K562 (cell line): ENCODE data around the gene CCDC136. TPM values are rescaled to one million over a fixed set of nuclear protein-coding genes. Genes with fewer than 3 reads are reported as not detected.

Source experiments
- BCOR ChIP-seq: fragments of 450-650 bp; IDR thresholded peaks from 2 replicates; pipeline ENCODE4 v1.6.1; 2016
- HLTF ChIP-seq: fragments of 450-650 bp; IDR thresholded peaks from 2 replicates; pipeline ENCODE4 v1.6.1; 2016
- OTX1 ChIP-seq: fragments of 450-650 bp; formaldehyde crosslinking; IDR thresholded peaks from 2 replicates; pipeline ENCODE4 v1.4.0; 2022; ENCODE audit warnings: mild to moderate bottlenecking
- POLR2G ChIP-seq: fragments of 200-400 bp; formaldehyde crosslinking; IDR thresholded peaks from 2 replicates; pipeline ENCODE4 v1.6.1; 2017; ENCODE audit warnings: low read depth, mild to moderate bottlenecking, antibody characterized with exemption, low read length, moderate library complexity
- RB1 ChIP-seq: fragments of 450-650 bp; IDR thresholded peaks from 2 replicates; pipeline ENCODE4 v1.6.1; 2017; ENCODE audit warnings: low read depth, mild to moderate bottlenecking
- RBM22 ChIP-seq: fragments of 200-400 bp; formaldehyde crosslinking; IDR thresholded peaks from 2 replicates; pipeline ENCODE4 v1.6.1; 2018; ENCODE audit warnings: low read length, low read depth; ENCODE audit not compliant: poor library complexity, severe bottlenecking
- TCF7 ChIP-seq: sonication (generic); IDR thresholded peaks from 2 replicates; pipeline ENCODE4 v1.6.1; 2016; ENCODE audit warnings: antibody characterized with exemption, borderline replicate concordance
- ZBTB40 ChIP-seq, 2 experiments: fragments of 450-650 bp in 1 of 2; sonication (generic) in 1 of 2; formaldehyde crosslinking in 1 of 2; IDR thresholded peaks; 2 replicates each; pipeline versions ENCODE4 v1.7.1 to v1.9.0; 2016 to 2022; ENCODE audit warnings: inconsistent platforms in 1 of 2, mild to moderate bottlenecking in 1 of 2, missing genetic modification reagents in 1 of 2
- ZBTB5 ChIP-seq: fragments of 450-650 bp; IDR thresholded peaks from 2 replicates; pipeline ENCODE4 v1.6.1; 2017; ENCODE audit warnings: antibody characterized with exemption
- polyA plus RNA-seq, 8 experiments: library from polyadenylated mRNA; depleted of rRNA in 4 of 8; stranded (reverse) in 5 of 8; unstranded in 3 of 8; fragments of >200 nt; fragmentation: Nextera tagmentation in 2 of 8; fragmentation: Illumina TruSeq in 1 of 8; extraction: Ambion mirVana in 2 of 8; extraction: Trizol in 1 of 8; gene quantifications; 2 replicates each; pipeline versions ENCODE4 v1.2.1 to v1.2.3, GENCODE V29; 2011 to 2014; ENCODE audit warnings: inconsistent platforms in 1 of 8, missing spikeins in 1 of 8
- total RNA-seq, 7 experiments: library from RNA; depleted of rRNA in 6 of 7; stranded (reverse); fragments of >200 nt in 6 of 7; fragmentation: Illumina TruSeq in 2 of 7; extraction: Trizol in 2 of 7; gene quantifications; 2 replicates each; pipeline versions ENCODE4 v1.2.1 to v1.2.3, GENCODE V29; 2011 to 2021; ENCODE audit warnings: low replicate concordance in 1 of 7

The CCDC136 gene
- total and polyA plus RNA-seq, 9 of the 15 experiments (the other 6 are each of a cell fraction or from before 2014, with no cell fraction given): 2.4 to 40.8 (median 26.5) TPM

- TF ChIP-seq ZBTB40 (IDR thresholded peaks at IDR 0.05): no peak
- TF ChIP-seq ZBTB40 (CRISPR knock-in tag; IDR thresholded peaks at IDR 0.05): no peak
- no peak for TF ChIP-seq OTX1 (CRISPR knock-in tag)
- TF ChIP-seq HLTF: no peak
- TF ChIP-seq RBM22: peak; percentile 78
- TF ChIP-seq POLR2G: peak; percentile 58; the same call in 1 of the 2 replicates
- no peak for TF ChIP-seq RB1
- TF ChIP-seq TCF7: no peak
- no peak for TF ChIP-seq ZBTB5
- TF ChIP-seq BCOR: no peak
These were observed 58.2 kb downstream of the CCDC136 start (continued) for GRCh38 chr7:128849804-128850490.
